Ammon's horn (tissue), 1 donor: ENCODE results near the gene LRRC38.

Experiments
- DNase-seq: peaks from one replicate; pipeline ENCODE4 v3.0.0-alpha.2; 2016; ENCODE audit warnings: low spot score

Gene LRRC38

GRCh38 chr1:13516606-13517005, 2.8 kb upstream of the LRRC38 start:
- DNase-seq = no peak

DNA sequence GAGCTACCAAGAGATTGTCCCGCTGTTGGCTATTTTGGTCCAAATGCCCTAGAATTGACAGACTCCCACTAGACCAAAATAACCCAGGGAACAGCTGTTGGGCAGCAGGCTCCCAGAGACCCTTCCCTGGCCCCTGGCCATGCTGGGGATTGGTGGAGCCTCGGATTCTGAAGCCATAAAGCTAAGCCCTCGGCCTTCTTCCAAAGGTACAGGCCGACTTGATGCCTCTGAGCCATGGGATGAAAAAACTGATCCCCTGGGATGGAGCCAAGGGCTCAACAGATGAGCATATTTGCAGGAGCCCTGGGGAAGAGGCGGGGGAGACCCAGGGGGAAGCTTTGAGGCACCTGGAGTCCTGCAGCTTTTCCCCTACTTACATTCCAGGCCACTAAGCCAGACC, 1.0 kb upstream of the LRRC38 start:
- DNase-seq = no peak

DNA sequence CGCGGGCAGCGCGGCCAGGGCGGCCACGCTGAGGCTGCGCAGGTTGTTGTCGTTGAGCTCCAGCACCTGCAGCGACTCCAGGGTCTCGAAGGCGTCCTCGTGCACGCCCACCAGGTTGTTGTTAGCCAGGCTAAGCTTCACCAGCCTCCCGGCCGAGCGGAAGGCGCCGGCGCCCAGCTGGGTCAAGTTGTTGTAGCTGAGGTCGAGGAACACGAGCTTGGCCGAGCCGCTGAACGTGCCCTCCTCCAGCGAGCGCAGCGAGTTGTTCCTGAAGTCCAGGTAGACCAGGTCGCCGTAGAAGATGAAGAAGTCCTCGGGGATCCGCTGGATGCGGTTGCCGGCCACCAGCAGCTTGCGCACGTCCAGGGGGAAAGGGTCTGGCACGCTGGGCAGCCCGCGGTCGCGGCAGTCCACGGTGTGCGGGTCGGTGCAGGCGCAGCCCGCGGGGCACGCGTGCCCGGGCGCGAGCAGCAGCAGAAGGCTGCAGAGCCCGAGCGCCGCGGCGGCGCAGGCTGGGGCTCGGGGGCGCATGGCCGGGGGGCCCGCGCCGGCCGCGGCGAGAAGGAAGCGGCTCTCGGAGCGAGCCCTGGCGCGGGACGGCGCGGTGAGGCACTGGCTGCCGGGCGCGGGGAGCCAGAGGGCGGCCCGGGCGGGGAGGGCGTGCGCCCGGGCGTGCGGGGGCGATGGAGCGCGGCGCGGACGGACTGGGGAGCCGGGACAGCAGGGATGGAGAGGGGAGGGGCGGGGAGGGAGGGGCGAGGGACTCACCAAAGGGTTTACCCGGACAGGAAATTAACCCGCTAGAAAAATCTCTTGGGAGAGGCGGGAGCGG, 524 bp downstream of the LRRC38 start:
- DNase-seq = no peak

- no peak for DNase-seq
Measured at GRCh38 chr1:13512472-13512871, 1.3 kb downstream of the LRRC38 start.

- DNase-seq = no peak
Measured at GRCh38 chr1:13510499-13510898, 3.3 kb downstream of the LRRC38 start.

- DNase-seq = no peak
Measured at GRCh38 chr1:13507075-13507474, 6.7 kb downstream of the LRRC38 start.

GRCh38 chr1:13505020-13505419, 8.8 kb downstream of the LRRC38 start:
- DNase-seq = no peak

DNA sequence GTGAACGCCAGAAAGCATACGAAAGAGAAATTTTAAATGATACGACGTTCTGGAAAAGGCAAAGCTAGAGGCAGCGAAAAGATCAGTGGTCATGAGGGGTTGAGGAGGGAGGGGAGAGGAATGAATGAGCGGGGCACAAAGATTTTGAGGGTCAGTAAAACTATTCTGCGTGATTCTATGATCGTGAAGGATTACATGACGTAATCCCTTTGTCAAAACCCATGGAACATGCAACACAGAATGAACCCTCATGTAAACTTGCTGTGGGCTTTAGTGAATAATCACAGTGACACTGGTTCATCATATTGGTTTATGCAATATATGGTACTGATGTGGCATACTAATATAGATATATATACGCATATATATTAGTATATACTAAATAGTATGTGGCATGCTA, 13.0 kb downstream of the LRRC38 start:
- DNase-seq = no peak

- DNase-seq = no peak
Measured at GRCh38 chr1:13499422-13499821, 14.4 kb downstream of the LRRC38 start.

GRCh38 chr1:13498553-13498952, 15.2 kb downstream of the LRRC38 start:
- DNase-seq = no peak

DNA sequence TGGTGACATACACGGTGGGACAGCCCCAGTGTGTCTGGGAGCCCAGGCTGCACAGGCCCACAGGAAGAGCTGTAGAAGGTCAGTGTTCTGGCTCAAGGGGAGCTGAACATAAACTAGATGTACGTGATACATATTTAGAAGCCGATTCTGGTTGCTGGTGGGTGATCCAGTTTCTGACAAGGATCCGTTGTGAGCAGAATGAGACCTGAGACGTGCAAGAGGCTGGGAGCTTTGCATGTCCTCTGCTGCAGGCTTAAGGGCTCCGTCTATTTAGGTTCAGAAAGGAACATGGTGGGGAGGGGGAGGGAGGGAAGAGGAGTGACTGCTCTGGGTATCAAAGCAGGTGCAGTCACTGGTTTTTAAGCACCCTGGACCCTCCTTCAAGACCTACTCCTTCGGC, 18.6 kb downstream of the LRRC38 start:
- DNase-seq = no peak

DNA sequence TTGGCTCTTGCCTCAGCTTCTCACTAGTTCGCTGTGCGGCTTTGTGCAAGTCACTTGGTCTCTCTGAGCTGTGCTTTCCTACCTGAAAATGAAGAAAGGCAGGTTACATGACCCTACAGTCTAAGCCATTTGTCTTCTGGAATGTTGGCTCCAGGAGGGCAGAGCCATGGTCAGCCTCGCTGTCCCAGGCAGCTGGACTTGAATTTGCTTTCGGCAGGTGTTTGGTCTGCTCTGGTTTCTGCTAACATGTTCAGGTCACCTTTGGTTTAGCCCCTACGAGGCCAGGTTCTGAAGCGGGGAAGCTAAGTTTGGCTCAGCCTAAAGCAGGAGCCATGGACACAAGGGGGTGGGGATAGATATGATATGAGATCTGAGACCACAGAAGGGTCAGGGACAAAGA, 19.1 kb downstream of the LRRC38 start:
- DNase-seq = no peak

GRCh38 chr1:13494025-13494424, 19.8 kb downstream of the LRRC38 start:
- peak; percentile 14 for DNase-seq

DNA sequence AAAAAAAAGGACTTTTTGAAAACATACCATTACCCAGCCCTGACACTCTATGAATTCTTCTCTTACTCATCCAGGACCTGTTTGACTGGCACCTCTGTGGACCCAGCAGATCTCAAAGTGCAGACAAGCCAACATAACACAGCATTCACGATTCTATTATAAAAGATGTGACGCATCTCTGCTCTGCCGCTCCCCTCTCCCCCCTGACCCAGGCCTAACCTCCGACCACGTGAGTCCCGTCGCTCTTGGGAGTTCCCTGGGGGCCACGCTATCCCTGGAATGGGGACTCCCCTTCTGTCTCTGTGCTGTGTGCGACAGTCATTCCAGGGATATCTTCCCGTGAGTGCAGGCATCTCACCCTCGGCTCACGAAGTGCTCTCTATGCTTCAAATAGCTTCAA, 21.1 kb downstream of the LRRC38 start:
- DNase-seq = no peak

DNA sequence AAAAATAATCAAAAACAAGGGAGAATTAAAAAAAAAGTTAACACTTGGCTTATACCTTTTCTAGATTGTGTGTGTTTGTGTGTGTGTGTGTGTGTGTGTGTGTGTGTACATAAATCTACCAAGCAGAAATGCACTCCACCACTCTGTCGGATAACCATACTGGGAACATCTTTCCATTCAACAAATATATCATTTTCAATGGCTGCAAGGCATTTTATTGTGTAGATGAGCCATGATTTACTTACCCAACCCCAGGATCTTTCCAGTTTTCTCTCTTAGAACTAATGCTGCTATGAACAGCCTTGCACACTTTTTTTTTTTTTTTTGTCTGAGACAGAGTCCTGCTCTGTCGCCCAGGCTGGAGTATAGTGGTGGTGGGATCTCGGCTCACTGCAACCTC, 25.8 kb downstream of the LRRC38 start:
- no peak for DNase-seq

DNA sequence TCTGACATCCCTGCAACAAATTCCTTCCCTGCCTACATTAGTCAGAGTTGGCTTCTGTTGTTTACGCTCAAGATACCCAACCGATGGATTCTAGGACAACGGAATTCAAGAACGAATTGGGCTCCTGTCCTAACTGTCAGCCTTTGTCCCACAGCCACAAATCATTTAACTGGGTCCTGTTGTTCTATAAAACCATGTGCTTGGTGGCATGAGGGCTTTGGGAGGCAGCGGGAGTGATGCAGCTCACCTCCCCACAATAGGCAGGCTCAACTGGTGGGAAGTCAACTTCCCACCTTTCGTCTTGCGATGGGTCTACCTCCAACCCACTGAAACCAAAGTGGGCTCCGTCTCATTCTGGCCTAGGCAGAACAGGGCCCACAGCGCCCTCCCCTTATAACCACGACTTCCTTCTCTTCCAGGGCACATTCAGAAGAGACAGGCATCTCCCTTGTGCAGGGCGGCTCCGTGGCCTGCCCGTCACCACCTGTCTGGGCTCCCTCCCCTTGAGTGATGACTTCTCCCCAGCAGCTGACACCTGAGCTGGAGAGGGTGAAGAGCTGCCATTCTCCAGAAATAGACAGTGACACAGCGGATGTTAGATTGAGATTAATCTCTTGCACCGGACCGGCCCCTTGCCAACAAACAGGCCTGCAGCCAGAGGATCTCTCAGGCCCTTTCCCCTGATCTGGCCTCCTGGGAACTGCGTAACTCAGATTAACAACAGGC, 26.5 kb downstream of the LRRC38 start:
- no peak for DNase-seq

- DNase-seq = no peak
Measured at GRCh38 chr1:13483946-13484345, 29.9 kb downstream of the LRRC38 start.

DNA sequence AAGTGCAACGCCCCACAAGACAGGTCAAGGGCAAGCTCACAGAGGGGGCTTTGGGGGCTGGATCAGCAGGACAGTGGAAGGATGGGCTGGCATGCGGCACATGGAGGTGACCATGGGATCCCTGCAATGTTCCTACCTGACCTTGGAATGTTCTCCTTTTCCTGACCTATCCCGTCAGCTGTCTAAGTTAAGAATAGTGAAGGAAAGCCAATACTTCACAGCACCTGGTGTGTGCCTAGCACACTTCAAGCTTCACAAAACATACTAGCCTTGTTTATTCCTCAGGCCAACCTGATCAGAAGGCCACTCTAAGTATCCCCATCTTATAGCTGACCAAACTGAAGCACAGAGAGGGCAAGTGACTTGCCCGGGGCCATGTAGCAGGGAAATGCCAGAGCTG, 31.2 kb downstream of the LRRC38 start:
- DNase-seq = no peak

GRCh38 chr1:13479171-13479856, 34.5 kb downstream of the LRRC38 start:
- DNase-seq = no peak

DNA sequence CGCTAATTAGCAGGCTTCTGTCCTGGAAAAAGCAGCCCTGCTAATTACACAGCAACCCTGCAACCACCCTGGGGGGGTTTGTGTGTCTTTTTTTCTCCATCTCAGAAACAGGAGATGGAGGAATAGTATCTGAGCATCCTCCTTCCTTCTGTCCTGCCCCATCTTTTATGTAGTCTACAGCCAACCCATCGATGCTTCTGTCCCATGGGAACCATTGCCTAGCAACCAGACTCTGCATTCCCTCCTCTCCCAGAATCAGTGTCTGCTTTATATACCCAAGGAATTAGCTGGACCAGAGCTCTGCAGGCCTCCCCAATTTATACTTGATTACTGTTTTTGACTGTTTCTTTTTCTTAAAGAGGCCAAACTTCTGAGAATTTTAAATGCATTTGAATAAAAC, 35.1 kb downstream of the LRRC38 start:
- peak; percentile 54 for DNase-seq

GRCh38 chr1:13469343-13469742, 44.5 kb downstream of the LRRC38 start:
- DNase-seq = peak; percentile 15

DNA sequence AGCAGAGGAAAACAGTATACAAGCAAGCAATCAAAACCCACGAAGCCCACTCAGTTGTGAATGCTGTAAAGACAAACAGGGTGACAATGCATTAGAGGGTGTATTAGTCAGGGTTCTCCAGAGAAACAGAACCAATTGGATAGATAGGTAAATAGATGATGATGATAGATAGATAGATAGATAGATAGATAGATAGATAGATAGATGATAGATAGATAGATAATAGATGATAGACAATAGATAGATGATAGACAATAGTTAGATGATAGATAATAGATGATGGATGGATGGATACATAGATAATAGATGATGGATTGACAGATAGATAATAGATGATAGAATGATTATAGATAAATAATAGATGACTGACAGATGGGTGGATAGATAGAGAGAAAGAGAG, 48.3 kb downstream of the LRRC38 start:
- DNase-seq = no peak

DNA sequence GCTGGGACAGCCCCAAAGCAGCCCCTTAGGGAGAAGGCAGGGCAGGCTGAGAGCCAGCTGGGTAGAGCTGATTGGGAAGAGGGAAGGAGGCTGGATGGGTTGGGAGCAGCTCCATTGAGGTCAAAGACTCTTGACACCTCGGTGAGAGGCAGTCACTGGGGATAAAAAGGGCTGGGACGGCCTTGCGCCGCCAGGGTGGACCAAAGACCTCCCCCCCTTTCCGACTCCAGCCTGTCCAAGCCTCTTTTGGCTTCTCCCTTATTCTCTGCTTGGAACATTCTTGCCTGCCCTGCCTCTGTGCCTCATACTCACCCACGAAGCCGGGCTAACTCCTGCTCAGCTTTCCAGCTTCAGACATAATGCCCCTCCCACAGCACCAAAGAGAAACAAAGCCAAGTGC, 51.1 kb downstream of the LRRC38 start:
- DNase-seq = no peak
